Stimulated activated CD8-positive, alpha-beta memory T cell treated with anti-CD3 and anti-CD28 coated beads, Interleukin-12 subunit alpha, Interleukin-12 subunit beta, amount 100 ng/mL, for 1 hour (primary cell): ENCODE measurements around the gene IL2RG.

Experiments used
- DNase-seq: peaks from one replicate; pipeline ENCODE4 v3.0.0-alpha.2; 2020; ENCODE audit warnings: low read depth

IL2RG gene

DNA sequence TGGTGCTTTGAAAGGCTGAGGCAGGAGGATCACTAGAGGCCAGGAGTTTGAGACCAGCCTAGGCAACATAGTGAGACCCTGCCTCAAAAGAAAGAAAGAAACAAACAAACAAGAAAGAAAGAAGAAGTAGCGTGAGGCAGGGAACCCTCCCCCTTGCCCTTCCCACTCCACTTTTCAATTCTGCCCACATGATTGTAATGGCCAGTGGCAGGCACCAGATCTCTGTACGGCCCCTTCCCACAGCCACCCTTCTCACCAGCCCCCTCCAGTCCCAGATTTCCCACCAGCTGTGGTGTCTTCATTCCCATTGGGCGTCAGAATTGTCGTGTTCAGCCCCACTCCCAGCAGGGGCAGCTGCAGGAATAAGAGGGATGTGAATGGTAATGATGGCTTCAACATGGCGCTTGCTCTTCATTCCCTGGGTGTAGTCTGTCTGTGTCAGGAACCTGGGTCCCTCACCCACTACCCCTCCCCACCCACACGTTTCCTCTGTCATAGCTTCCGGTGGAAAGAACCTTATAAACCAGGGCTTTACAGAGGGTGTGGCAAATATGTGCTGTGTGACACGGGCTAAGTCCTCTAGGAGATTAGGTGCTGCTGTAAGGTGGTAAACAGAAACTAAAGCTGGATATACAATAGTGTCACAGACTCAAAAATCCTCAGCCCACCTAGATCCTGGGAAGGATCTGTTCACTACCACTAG lies at the start of gene IL2RG:
Gene IL2RG (minus strand): TSS at position 437 of the 703 bp plus-strand sequence. CDS start 38 bp downstream, at position 399.
- DNase-seq, result peak; percentile 55

DNA sequence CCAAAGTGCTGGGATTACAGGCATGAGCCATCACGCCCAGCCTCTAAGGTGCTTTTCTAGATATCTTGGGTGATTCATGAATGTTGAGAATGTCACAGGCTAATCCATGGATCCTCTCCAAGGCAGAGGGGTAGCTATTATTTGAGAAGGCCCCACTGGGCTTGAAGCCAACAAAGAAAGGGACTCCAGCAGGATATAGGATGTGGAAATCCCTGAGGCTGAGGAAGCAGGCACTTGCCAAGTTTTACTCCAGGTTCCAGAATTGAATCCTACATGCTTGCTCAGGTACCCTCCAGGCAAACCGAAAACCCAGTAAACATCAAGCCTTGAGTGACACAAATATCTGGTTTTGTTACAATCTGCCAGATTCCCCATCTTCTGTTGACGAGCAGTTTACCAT lies 49.1 kb upstream of the IL2RG start:
- no peak for DNase-seq

DNA sequence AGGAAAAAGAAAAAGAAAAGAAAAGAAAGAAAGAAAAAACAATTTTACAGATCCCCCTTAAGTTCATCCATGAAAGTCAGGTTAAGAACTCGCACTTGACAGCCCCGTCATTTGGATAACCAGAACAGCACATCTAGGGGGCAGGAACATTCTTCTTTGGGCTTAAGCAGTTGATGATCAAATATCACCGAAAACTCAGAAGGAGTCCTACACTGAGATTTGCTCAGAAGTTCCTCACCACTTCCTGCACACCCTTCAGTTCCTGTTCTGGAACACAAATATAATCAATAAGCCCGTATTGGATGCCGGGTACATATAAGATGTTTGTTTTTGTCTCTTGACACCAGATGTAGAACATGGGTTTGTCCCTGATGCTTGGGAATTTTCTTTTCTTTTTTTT lies 48.0 kb upstream of the IL2RG start:
- DNase-seq, result no peak

DNA sequence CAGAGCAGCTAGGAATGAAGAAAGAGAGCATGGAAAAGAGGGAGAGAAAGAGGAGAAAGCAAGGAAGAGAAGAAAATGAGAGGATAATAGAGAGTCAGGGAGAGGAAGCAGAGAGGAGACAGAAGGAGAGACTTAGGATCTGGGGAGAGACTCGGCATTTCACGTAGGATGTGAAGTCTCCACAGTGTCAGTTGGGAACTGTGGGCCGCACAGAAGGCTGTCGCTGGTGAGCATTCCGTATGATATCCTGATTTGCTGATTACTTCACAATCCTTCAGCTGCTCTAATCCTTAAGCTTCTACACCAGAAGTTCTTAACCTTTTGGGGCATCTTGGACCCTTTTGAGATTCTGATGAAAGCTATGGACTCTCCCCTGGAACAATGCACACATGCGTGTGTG lies 47.2 kb upstream of the IL2RG start:
- no peak for DNase-seq

DNA sequence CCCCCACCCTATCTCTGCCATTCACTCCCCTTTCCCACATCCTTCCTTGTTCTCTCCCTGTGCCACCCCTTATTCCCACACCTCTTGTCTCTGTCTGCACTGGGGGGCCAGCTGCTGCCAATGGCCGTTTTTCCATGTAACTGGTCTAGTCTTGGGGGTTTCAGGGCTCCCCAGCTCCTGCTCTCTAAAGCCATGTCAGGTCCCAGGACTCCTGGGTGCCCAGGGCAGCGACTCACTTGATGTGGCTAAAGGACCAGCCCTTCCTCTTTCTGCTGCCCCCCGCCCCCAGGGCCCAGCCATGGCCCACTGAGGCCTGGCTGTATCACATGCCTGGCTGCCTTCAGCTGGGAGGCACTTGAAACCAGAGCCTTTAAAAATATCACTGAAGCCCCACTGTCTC lies 43.3 kb upstream of the IL2RG start:
- DNase-seq, result no peak

DNA sequence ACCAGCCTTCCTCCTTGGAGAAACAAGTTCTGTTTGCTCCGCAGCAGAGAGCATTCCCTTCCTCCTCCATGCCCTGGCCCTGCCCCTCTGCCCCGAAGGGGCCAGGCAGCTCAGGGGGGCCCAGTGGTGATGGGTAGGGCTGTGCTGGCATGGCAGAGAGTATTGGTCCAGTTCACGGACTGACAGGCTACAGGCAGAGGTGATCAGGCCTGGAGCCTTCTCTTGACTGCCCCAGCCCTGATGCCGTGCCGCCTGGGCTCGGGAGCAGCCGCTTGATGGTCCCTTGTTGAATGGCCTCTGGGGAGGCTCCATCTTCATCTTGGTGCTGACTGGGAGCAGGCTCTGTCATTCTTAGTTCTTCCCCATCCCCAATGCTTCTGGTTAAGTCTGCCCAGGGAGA lies 42.8 kb upstream of the IL2RG start:
- DNase-seq, result no peak

DNA sequence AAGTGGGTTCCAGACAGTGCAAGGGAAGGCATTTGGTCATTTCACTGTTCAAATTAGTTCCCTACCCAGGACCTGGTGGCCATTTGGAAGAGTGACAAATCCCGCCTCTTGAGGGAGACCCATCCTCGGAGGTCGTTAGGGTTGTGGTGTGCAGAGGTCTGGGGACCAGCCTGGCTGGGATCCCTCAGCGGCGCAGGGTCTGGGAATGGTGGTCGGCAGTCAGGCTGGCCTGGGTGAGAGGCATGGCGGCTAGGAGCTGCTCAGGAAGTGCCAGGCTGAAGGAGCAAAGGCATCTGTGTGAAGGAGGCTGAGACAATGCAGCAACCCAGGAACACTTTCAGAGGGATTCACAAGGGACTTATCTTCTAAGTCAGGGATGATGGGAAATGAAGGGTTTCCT lies 40.0 kb upstream of the IL2RG start:
- no peak for DNase-seq

DNA sequence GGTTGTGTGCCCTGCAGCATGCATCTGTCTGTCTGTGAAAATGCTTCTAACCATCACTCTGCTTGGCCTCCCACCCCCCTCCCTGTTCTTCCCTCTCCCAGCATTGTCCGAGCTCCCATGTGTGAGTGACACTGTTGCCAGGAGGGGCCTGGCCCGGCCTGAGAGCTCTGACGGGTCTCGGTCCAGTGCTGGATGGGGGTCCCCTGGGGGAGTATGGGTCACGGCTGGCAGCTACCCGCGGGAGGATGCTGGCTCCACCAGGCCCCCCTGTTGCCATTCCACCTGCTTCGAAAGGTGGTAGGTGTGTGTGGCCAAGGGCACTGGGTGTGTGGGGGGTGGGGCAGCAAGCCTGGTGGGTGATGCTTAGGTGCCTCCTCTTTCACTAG lies 36.9 kb upstream of the IL2RG start:
- DNase-seq, result no peak

DNA sequence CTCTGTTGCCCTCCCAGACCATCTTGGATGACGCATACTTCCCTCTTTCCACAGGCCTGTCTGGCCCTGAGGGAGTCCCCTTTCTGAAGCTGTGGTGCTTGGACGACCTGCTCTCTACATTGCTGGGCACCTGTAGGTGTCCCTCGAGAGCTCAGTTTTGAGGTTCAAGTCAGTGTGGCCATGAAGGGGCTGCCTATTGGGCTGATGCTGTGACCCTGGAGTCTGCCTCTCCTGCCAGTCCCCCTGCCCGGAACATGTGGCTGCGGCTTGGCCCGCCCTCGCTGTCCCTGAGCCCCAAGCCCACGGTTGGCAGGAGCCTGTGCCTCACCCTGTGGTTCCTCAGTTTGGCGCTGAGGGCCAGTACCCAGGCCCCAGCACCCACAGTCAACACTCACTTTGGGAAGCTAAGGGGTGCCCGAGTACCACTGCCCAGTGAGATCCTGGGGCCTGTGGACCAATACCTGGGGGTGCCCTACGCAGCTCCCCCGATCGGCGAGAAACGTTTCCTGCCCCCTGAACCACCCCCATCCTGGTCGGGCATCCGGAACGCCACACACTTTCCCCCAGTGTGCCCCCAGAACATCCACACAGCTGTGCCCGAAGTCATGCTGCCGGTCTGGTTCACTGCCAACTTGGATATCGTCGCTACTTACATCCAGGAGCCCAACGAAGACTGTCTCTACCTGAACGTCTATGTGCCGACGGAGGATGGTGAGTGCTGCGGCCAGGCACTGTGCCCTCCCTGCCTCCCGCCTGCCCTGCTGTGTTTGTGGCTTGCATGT lies 36.3 kb upstream of the IL2RG start:
- DNase-seq, result no peak

DNA sequence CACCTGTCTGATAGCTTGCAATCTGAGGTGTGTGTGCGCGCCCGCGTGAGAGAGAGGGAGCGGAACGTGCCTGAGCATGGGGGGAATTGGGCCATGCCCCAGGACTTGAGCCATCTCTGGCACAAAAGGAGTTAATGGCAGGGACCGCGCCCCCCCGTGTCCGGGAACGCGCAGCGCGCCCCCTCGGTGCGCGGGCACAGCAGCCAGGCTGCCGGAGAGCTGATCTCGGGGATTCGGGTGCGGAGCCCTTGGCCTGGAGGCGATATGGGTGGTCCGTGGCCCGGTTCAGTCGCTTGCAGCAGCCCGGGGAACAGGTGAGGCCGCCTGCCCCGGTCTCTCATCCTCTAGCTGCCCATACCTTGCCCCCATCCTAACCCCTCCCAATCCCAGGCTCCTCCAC lies 33.3 kb upstream of the IL2RG start, which contains the start of gene NLGN3:
Gene NLGN3 (plus strand): TSS at position 191 of the 400 bp plus-strand sequence. CDS start 2,909 bp downstream, outside the sequence.
- no peak for DNase-seq

DNA sequence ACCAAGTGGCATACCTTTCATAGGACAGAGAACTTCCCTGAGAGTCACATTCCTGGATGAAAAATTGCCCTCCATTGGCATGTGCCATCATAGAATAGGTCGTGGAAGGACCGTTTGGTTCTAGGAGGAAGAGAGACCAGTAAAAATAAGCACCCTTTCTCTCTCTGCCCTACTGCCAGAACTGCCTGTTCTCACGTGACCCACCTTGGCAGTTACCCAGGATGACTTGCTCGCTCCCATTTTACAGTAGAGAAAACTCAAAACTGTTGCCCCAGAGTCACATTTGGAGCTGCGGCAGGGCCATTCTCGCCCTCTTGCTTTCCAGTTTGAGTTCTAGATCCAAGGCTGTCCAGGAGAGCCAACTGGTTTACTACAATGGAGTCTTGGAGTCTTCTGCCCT lies 32.1 kb upstream of the IL2RG start:
- no peak for DNase-seq

DNA sequence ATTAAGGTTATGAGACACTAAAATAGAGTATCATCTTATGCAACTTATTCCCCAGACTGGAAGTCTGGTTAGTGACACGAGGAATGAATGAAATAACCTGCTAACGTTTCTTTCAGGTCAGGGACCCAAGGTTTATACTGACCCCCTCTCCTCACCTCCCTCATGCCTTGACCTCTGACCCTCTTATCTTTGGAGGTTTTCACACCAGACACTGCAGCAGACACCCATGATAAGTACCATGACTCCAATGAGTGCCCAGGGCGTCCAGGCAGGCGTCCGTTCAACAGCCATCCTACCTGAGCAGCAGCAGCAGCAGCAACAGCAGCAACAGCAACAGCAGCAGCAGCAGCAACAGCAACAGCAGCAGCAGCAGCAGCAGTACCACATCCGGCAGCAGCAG lies 29.1 kb upstream of the IL2RG start:
- DNase-seq, result no peak

DNA sequence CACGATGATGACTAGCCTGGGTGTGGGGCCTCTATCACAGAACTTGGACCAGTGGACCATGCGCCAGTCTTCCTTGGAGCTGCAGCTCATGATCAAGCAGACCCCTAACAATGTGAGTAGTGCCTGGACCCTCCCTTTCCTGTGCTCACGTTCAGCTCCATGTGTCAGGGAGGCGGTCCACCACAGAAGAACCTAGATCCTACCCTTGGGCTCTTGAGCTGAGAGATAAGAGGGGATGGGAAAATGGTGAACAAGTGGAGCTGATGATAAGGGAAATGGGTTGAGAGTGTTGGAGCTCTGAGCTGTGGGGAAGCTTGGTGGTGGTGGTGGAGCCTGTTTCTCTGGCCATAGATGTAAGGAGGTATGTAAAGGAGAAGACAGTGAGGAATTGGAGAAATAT lies 20.1 kb upstream of the IL2RG start:
- no peak for DNase-seq

DNA sequence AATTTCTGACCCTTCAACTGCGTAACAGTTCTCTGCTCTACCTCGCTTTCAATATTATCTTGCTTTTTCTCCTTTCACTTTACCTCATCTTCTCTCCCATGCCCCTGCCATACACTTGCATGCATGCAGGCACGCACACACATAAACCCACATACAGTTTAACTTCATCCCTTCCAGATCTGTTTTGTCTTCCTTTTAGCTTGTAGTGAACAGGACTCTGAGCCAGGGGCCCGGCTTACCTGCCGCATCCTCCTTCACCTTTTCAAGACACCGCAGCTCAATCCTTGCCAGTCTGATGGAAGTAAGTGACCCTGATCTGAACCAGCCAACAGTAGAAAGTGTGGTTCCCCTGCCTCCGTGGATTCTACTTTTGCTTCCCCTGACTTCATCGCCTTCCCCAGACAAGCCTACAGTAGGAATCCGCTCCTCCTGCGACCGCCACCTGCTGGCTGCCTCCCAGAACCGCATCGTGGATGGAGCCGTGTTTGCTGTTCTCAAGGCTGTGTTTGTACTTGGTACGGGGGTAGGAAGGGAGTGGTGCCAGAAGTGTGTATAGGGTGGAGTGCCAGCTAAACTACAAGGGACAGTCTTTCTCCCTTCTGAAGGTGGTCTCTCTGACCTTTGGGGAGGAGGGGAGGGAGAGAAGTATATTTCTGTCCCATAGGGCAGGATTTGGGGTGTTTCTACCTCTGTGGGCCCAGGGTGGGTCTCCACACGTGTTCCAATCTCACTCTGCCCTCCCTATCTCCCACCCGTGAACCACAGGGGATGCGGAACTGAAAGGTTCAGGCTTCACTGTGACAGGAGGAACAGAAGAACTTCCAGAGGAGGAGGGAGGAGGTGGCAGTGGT lies 17.8 kb upstream of the IL2RG start:
- peak; percentile 57 for DNase-seq

DNA sequence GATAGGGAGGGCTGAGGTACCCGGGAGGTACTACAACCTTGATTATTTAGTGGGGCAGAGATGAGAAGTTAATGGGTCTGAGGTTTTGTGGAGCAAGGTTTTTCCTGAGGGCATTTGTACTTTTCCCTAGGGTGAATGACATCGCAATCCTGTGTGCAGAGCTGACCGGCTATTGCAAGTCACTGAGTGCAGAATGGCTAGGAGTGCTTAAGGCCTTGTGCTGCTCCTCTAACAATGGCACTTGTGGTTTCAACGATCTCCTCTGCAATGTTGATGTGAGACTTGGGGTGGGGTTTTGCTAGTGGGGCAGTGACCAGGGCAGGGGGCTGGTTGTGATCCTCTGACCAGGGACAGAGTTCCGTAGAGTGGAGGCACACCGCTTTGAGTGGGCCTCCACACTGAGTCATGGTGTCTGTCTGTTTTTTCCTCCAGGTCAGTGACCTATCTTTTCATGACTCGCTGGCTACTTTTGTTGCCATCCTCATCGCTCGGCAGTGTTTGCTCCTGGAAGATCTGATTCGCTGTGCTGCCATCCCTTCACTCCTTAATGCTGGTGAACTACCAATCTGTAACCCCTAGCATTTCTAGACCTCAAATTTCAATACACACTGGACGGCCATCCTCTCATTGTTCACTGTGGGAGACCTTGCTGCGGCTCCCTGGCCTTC lies 16.9 kb upstream of the IL2RG start:
- DNase-seq, result no peak

DNA sequence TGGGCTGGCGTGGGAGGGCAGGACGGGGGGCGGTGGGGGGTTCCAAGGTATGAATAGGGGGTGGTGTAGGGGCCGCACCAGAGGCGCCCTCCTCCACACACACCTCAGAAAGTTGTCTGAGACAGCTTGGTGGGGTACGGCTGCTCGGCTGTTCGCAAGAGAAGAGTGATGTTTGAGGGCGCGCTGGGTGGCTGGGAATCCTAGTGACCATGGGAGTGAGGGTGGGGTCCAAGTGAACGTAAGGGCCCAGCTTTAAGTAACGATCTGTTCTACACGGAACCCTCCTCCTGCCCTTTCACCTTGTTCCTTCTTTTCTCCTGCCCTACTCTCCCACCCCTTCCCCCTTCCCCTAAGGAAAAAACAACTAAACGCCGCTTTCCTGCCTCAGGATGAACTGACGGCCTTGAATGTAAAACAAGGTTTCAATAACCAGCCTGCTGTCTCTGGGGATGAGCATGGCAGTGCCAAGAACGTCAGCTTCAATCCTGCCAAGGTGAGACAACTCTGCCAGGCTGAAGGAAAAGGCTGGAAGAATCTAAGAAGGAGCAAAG lies 7.7 kb upstream of the IL2RG start:
- DNase-seq, result no peak

DNA sequence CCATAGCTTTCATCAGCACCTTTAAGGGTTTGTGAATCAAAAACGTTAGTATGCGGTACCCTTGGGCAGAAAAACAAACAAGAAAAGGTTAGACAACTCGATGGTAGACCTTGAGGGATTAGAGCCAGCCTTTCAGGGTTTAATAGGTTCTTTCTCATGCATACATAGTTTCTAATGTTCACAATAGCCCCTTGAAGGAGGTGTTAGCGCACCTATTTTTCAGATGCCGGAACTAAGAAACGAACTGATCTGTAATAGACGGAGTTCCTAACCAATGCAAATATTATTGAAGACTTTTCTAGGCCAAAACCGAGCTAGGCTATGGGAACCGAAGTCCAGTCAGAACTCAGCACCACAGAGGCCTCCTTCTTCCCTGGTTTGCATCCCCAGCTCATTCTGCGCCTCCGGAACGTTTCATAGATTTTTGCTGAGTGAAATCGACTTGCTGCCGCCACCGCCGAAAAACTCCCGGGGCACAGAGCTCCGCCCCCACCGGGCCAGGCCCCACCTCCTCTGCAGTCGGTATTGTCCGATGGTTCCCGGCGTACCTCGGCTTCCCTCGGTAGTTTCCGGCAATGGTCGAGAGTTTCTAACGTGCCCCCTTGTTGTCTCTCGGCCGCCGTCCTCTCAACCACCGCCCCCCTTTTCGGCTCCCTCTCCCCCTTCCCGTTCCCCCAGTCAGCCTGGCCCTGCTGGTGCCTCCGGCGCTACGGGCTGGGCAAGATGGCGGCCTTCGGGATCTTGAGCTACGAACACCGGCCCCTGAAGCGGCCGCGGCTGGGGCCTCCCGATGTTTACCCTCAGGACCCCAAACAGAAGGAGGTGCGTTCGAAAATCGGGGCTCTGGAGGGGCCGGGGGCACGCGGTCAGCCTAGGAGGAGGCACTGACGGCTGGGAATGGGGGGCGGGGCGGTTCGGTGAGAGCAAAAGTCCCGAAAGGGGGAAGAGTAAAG lies 6.9 kb upstream of the IL2RG start, which contains the start of gene MED12:
Gene MED12 (plus strand): TSS at position 565 of the 953 bp plus-strand sequence. CDS start 159 bp downstream, at position 724.
- DNase-seq, result peak; percentile 72

DNA sequence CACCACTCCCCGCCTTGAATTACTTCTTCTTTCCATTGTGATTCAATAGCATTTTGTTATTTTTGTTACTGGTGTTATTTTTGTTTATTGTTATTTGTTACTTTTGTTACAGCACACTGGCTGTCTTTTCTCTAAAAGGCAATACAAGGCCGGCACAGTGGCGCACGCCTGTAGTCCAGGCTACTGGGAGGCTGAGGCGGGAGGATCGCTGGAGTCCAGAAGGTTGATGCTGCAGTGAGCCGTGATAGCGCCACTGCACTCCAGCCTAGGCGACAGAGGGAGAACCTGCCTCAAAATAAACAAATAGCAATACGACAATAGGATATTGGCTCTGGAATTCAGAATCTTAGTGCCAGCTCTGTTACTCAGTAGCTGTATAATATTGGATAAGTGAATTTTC lies 6.0 kb upstream of the IL2RG start:
- no peak for DNase-seq

DNA sequence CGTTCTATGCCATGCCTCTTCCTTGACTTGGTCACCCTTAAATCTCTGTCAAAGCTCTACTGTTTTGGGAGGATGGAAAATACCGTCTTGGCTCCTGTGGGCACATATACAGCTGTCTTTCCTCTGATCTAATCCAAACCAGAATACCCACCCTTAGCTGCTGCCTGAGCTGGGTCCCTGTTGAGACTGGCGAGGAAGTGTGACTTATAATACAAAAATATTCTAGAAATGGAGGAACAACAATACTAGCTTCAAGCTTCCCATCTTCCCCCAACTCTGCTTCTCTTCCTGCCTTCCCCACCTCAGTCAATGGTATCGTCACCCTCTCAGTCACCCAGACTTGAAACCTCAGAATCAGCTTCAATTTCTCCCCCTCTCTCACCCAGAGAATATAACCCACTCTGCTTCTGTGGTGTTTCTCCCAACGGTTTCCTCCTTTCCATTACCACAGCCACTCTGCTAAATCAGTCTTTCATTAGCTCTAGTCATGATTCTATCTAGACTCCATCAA lies 599 bp upstream of the IL2RG start:
- DNase-seq, result no peak

DNA sequence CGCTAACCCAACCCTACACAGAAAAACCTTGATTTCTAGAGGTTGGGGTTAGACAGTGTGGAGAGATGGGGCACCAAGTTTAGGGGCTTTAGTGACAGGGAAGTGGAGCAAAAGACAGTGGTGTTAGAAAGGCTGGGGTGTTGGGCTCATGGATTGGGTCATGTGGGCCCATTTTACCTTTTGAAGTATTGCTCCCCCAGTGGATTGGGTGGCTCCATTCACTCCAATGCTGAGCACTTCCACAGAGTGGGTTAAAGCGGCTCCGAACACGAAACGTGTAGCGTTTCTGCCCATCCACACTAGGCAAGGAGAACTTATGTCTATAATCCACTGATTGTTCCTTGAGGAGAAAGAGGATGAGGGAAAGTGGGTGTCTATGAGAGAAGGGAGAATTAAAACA lies 2.3 kb downstream of the IL2RG start:
- no peak for DNase-seq
